ENCODE data around the gene SEC24D. TPM values are rescaled to one million over a fixed set of nuclear protein-coding genes. Genes with fewer than 3 reads are reported as not detected.

SEC24D gene
- total RNA-seq, 1 donor from 2014 or later: 8.2 TPM

DNA sequence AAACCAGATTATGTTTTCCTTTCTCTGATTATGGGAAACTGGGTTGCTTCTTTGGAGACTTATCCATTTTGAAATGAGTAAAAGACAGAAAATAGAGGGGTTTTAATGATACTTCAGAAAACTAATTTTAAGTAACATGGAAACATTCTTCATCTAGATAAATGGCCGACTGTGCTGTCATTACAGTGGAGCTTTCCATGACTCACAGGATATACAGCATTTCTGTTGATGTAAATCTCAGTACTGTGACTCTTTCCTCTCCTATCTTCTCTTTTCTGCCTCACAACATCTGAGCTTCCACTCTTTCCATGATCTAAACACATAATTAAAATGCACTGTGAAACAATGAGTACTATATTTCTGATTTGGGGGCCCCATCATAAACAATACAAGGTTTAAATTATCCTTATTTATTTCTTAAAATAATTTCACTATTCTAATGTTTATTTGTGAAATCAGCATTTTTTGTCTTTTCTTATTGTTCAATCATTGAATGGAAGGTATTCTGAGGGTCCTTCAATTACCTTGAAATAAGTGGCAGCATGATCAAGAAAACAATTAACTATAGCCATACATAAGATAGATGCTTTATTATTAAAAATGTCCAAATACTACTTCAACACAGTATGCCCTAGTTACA, 19.3 kb downstream of the SEC24D start:
- Histone ChIP-seq H3K79me2 (ENCODE audit: low read depth) (no peaks in the 10 kb centered on the region), H3K9ac (no peak overlapping the region), H3K27me3 (no peaks in the 10 kb centered on the region), H3K9me3 (ENCODE audit: low read depth) (no peaks in the 10 kb centered on the region), H3K4me2 (no peak overlapping the region), H3K36me3 (no peaks in the 10 kb centered on the region), H4K20me1 (ENCODE audit: low read depth) (no peaks in the 10 kb centered on the region), H3K4me1 (no peaks in the 10 kb centered on the region), H3F3A (ENCODE audit: low read depth) (no peaks in the 10 kb centered on the region), H2AFZ (replicated peaks) (no peak overlapping the region), H3K4me3 (no peak overlapping the region), H3K27ac (no peak overlapping the region)
- H3K36me3 Mint-ChIP-seq: peaks cover 18% of the 10 kb centered on the region
- no peak overlapping the region for H3K27ac Mint-ChIP-seq
- no peaks in the 10 kb centered on the region for H3K4me1 Mint-ChIP-seq
- no peak overlapping the region for H3K4me3 Mint-ChIP-seq
- no peak for DNase-seq (ENCODE audit: low spot score)
- TF ChIP-seq, protein P1, sequence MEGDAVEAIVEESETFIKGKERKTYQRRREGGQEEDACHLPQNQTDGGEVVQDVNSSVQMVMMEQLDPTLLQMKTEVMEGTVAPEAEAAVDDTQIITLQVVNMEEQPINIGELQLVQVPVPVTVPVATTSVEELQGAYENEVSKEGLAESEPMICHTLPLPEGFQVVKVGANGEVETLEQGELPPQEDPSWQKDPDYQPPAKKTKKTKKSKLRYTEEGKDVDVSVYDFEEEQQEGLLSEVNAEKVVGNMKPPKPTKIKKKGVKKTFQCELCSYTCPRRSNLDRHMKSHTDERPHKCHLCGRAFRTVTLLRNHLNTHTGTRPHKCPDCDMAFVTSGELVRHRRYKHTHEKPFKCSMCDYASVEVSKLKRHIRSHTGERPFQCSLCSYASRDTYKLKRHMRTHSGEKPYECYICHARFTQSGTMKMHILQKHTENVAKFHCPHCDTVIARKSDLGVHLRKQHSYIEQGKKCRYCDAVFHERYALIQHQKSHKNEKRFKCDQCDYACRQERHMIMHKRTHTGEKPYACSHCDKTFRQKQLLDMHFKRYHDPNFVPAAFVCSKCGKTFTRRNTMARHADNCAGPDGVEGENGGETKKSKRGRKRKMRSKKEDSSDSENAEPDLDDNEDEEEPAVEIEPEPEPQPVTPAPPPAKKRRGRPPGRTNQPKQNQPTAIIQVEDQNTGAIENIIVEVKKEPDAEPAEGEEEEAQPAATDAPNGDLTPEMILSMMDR (IDR thresholded peaks at IDR 0.05): no peak
- TF ChIP-seq EZH2phosphoT487 (IDR thresholded peaks at IDR 0.05): no peak
- TF ChIP-seq EZH2 (IDR thresholded peaks at IDR 0.05): no peak
- no peaks in the 10 kb centered on the region for H3K9me3 Mint-ChIP-seq
- no peaks in the 10 kb centered on the region for H3K27me3 Mint-ChIP-seq (ENCODE audit: insufficient read depth, low read depth)

DNA sequence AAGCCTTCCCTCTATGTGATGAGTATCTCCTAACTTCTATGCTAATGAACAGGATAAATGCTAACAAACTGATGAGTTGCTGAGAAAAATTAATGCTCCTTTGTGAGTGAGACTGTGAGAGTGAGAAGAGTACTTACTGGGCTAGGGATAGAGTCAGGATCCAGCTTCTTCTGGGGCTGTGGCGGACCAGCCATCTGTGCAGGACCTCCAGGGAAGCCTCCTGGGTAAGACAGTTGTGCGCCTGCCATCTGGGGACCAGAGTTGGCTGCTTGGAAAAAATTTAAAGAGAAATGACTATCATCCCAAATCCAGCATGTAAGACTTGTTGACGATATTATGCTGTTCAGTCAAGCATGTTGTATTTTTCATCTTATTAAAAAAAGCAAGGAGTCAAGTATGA, 21.0 kb downstream of the SEC24D start:
- Mint-ChIP-seq H3K4me1 (no peaks in the 10 kb centered on the region), H3K27me3 (ENCODE audit: insufficient read depth, low read depth) (no peaks in the 10 kb centered on the region), H3K9me3 (no peaks in the 10 kb centered on the region), H3K4me3 (no peak overlapping the region), H3K27ac (no peak overlapping the region), H3K36me3 (peaks cover 26% of the 10 kb centered on the region)
- DNase-seq (ENCODE audit: low spot score): no peak
- Histone ChIP-seq H3F3A (ENCODE audit: low read depth) (no peaks in the 10 kb centered on the region), H3K79me2 (ENCODE audit: low read depth) (no peaks in the 10 kb centered on the region), H2AFZ (replicated peaks) (no peak overlapping the region), H3K36me3 (no peaks in the 10 kb centered on the region), H3K4me2 (no peak overlapping the region), H4K20me1 (ENCODE audit: low read depth) (no peaks in the 10 kb centered on the region), H3K27ac (no peak overlapping the region), H3K4me3 (no peak overlapping the region), H3K4me1 (no peaks in the 10 kb centered on the region), H3K9me3 (ENCODE audit: low read depth) (no peaks in the 10 kb centered on the region), H3K9ac (no peak overlapping the region), H3K27me3 (no peaks in the 10 kb centered on the region)
- TF ChIP-seq, protein P1 (IDR thresholded peaks at IDR 0.05): no peak
- TF ChIP-seq EZH2phosphoT487 (IDR thresholded peaks at IDR 0.05): no peak
- no peak for TF ChIP-seq EZH2 (IDR thresholded peaks at IDR 0.05)

DNA sequence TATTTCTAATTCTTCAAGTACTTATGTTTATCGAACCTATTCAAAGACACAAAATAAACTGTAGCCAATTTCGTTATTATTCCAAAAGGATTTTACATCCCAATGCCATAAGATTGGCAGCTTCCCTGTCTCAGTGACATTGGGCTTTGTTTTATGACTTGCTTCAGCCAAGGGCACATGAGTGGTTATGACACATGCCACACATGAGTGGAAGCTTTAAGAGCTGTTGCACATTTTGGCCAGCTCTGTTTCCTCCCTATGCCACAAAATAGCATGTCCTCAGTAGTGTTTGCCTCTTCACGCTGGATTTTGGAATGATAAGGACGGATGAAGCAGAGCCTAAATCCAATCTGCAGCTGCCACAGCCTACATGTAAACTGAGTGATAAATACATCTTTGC, 21.9 kb downstream of the SEC24D start:
- Histone ChIP-seq H3K4me3 (no peak overlapping the region), H3K9ac (no peak overlapping the region), H2AFZ (replicated peaks) (no peak overlapping the region), H3K4me2 (no peak overlapping the region), H3F3A (ENCODE audit: low read depth) (no peaks in the 10 kb centered on the region), H3K9me3 (ENCODE audit: low read depth) (no peaks in the 10 kb centered on the region), H3K27me3 (no peaks in the 10 kb centered on the region), H3K27ac (no peak overlapping the region), H3K36me3 (no peaks in the 10 kb centered on the region), H3K79me2 (ENCODE audit: low read depth) (no peaks in the 10 kb centered on the region), H3K4me1 (no peaks in the 10 kb centered on the region), H4K20me1 (ENCODE audit: low read depth) (no peaks in the 10 kb centered on the region)
- Mint-ChIP-seq H3K36me3 (peaks cover 29% of the 10 kb centered on the region), H3K9me3 (no peaks in the 10 kb centered on the region), H3K4me1 (no peaks in the 10 kb centered on the region), H3K27ac (no peak overlapping the region), H3K27me3 (ENCODE audit: insufficient read depth, low read depth) (no peaks in the 10 kb centered on the region), H3K4me3 (no peak overlapping the region)
- no peak for DNase-seq (ENCODE audit: low spot score)
- TF ChIP-seq EZH2 (IDR thresholded peaks at IDR 0.05) (no peak), EZH2phosphoT487 (IDR thresholded peaks at IDR 0.05) (no peak)
- TF ChIP-seq, protein P1 (IDR thresholded peaks at IDR 0.05): no peak

Measured in neural progenitor cell (in vitro differentiated cells).